C4-2B (cell line): ENCODE measurements around the gene C1QTNF1.
A peak's percentile ranks its signal among the peaks of the same experiment; 100 is the strongest.

Experiments used
- H3K27ac ChIP-seq: fragments of 450-650 bp; 2 replicates; pipeline ENCODE4 v1.5.1; 2017
- ZFX ChIP-seq: fragments of 450-650 bp; IDR thresholded peaks from 2 replicates; pipeline ENCODE4 v1.6.1; 2017
- TF ChIP-seq, protein P1 (sequence below): fragments of 450-650 bp; conservative IDR thresholded peaks from 2 replicates; pipeline ENCODE4 v1.5.1; 2017; ENCODE audit warnings: mild to moderate bottlenecking

Gene C1QTNF1

DNA sequence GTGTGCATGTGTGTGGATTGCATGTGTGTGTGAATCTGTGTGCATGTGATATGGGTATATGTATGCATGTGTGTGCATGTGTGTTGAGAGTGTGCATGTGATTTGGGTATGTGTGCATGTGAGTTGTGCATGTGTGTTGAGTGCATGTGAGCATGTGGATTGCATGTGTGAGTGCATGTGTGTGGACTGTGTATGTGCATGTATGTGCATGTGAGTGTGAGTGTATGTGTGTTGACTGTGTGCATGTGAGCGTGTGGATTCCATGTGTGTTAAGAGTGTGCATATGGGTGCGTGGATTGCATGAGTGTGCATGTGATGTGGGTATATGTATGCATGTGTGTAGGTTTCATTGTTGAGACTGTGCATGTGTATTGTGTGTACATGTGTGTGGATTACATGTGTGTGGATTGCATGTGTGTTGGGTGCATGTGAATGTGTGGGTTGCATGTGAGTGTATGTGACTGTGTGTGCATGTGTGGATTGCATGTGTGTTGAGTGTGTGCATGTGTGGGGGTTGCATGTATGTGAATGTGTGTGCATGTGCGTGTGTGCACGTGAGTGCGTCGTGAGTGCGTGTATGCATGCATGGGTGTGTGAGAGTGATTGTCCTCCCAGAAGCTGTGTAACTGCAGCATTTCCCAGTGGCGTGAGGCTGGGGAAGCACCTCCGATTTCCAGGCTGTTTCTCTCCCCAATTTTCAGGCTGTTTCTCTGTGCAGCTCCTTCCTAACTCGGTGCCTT lies 19.4 kb downstream of the C1QTNF1 start:
- TF ChIP-seq, protein P1, sequence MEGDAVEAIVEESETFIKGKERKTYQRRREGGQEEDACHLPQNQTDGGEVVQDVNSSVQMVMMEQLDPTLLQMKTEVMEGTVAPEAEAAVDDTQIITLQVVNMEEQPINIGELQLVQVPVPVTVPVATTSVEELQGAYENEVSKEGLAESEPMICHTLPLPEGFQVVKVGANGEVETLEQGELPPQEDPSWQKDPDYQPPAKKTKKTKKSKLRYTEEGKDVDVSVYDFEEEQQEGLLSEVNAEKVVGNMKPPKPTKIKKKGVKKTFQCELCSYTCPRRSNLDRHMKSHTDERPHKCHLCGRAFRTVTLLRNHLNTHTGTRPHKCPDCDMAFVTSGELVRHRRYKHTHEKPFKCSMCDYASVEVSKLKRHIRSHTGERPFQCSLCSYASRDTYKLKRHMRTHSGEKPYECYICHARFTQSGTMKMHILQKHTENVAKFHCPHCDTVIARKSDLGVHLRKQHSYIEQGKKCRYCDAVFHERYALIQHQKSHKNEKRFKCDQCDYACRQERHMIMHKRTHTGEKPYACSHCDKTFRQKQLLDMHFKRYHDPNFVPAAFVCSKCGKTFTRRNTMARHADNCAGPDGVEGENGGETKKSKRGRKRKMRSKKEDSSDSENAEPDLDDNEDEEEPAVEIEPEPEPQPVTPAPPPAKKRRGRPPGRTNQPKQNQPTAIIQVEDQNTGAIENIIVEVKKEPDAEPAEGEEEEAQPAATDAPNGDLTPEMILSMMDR = no peak
- no peak for TF ChIP-seq ZFX
- H3K27ac ChIP-seq = no peak overlapping the region

- TF ChIP-seq, protein P1 = no peak
- TF ChIP-seq ZFX = no peak
These were observed 20.0 kb downstream of the C1QTNF1 start for GRCh38 chr17:79043931-79044320.

DNA sequence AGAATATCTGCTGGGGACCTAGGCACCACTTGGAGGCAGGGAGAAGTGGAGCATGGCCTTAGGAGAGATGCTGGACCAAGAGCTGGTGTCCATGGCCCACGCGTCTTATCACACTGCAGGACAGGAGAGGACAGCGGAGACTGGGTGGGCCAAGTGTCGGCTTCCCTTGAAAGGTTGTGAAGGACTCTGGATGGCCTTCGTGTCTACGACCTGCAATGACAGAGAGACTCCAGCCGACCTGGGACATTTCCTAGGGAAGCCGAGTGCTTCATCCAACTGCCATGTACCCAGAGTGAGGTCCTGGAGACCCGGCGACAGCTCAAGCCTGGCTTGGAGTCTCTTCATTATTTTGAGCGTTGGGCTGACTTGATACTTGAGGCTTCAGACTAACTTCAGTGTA lies 20.5 kb downstream of the C1QTNF1 start:
- TF ChIP-seq, protein P1 = no peak
- H3K27ac ChIP-seq = no peak overlapping the region

More at GRCh38 chr17:79043931-79044320, 20.0 kb downstream of the C1QTNF1 start:
- no peak overlapping the region for H3K27ac ChIP-seq

- TF ChIP-seq, protein P1 = no peak
- TF ChIP-seq ZFX = no peak
- H3K27ac ChIP-seq = no peak overlapping the region
These were observed 21.2 kb downstream of the C1QTNF1 start for GRCh38 chr17:79045001-79045729.

- TF ChIP-seq, protein P1 = peak; percentile 98
- TF ChIP-seq ZFX = no peak
- H3K27ac ChIP-seq = no peak overlapping the region
These were observed 21.9 kb downstream of the C1QTNF1 start for GRCh38 chr17:79045842-79046196.

GRCh38 chr17:79046197-79046915 lies 22.4 kb downstream of the C1QTNF1 start:
- H3K27ac ChIP-seq = no peak overlapping the region
- TF ChIP-seq ZFX = no peak
- TF ChIP-seq, protein P1 = no peak; the same call in 1 of the 2 replicates

- no peak overlapping the region for H3K27ac ChIP-seq
- TF ChIP-seq, protein P1 = no peak
- no peak for TF ChIP-seq ZFX
These were observed 22.9 kb downstream of the C1QTNF1 start for GRCh38 chr17:79046916-79047280.
